Measurements from ENCODE around the gene SYNE3. TPM values are rescaled to one million over a fixed set of nuclear protein-coding genes. Genes with fewer than 3 reads are reported as not detected.
A peak's percentile ranks its signal among the peaks of the same experiment; 100 is the strongest.

The SYNE3 gene
- total and polyA plus RNA-seq, 2 donors (not counting 1 experiment from before 2014, with no cell fraction given), result 17.8 to 76.1 TPM

DNA sequence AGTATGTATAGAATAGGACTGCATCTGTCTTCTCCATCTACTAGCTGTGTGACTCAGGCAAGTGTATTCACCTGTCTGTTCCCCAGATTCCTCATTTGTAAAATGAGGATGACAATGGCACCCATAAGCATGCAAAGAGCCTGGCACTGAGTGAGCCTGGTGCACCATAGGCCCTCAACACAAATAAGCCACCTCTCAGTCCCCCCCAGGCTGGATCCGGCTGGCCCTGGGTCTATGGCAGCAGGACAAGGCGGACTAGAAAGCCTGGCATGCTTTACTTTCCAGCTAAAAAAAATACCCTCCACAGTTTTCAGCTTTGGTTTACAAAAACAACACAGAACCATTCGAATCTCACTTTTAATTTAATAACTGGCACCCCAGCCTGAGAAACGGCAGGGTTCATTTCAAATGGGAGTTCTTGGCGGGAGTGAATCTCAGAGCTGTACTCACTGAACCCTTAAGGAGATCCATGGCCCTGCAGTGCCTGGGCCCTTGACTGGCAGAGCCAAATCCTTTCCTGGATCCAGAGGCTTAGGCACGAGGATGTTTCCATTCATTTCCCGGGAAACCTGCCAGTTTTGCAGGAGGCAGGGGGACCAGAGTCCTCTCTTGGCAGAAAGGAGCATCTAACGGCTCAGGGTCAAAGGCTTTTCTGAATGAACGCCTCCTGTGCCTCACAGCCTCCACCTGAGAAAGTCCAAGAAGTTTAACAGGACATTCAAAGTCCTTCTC lies 17.7 kb downstream of the SYNE3 start:
- Mint-ChIP-seq H3K27ac (peak overlapping the region; percentile 46), H3K4me1 (peaks cover 88% of the 10 kb centered on the region), H3K27me3 (no peaks in the 10 kb centered on the region), H3K4me3 (no peak overlapping the region), H3K9me3 (ENCODE audit: insufficient read depth) (no peaks in the 10 kb centered on the region)
- Histone ChIP-seq H3K27me3 (replicated peaks in 1 of 4; ENCODE audit: control extremely low read depth in 1 of 4, control insufficient read depth in 3 of 4, insufficient read depth in 4 of 4, low read length in 3 of 4) (no peaks in the 10 kb centered on the region), H3K4me3 (ENCODE audit: control extremely low read depth in 1 of 5, extremely low read depth in 1 of 5, insufficient read depth in 1 of 5, low read depth in 2 of 5, low read length in 4 of 5) (no peak overlapping the region), H3K36me3 (replicated peaks in 1 of 2; ENCODE audit: control extremely low read depth in 1 of 2, control insufficient read depth in 1 of 2, extremely low read depth in 1 of 2, insufficient read depth in 2 of 2, low read length in 1 of 2) (peaks cover 0 to 34% of the 10 kb centered on the region in 2 experiments), H3K27ac (ENCODE audit: low read length in 2 of 2) (no peak overlapping the region), H3K9ac (ENCODE audit: low read length) (no peak overlapping the region), H2AFZ (ENCODE audit: insufficient read depth, low read depth, low read length, poor library complexity, severe bottlenecking) (no peak overlapping the region), H3K4me2 (replicated peaks; ENCODE audit: low read depth, low read length, poor library complexity, severe bottlenecking) (no peak overlapping the region), H4K20me1 (ENCODE audit: control insufficient read depth, insufficient read depth, low read length, poor library complexity, severe bottlenecking) (peaks cover 31% of the 10 kb centered on the region), H3K9me3 (ENCODE audit: control extremely low read depth in 1 of 3, control insufficient read depth in 2 of 3, insufficient read depth in 1 of 3, low read length in 2 of 3) (no peaks in the 10 kb centered on the region), H3K79me2 (ENCODE audit: control insufficient read depth, insufficient read depth, low read length) (peaks cover 86% of the 10 kb centered on the region), H3K4me1 (ENCODE audit: control insufficient read depth in 2 of 2, insufficient read depth in 2 of 2, low read length in 2 of 2) (peaks cover 60 to 94% of the 10 kb centered on the region in 2 donors)
- ATAC-seq (ENCODE audit: low read depth) (no peak), DNase-seq (no peak)
- TF ChIP-seq, protein P1, sequence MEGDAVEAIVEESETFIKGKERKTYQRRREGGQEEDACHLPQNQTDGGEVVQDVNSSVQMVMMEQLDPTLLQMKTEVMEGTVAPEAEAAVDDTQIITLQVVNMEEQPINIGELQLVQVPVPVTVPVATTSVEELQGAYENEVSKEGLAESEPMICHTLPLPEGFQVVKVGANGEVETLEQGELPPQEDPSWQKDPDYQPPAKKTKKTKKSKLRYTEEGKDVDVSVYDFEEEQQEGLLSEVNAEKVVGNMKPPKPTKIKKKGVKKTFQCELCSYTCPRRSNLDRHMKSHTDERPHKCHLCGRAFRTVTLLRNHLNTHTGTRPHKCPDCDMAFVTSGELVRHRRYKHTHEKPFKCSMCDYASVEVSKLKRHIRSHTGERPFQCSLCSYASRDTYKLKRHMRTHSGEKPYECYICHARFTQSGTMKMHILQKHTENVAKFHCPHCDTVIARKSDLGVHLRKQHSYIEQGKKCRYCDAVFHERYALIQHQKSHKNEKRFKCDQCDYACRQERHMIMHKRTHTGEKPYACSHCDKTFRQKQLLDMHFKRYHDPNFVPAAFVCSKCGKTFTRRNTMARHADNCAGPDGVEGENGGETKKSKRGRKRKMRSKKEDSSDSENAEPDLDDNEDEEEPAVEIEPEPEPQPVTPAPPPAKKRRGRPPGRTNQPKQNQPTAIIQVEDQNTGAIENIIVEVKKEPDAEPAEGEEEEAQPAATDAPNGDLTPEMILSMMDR (IDR thresholded peaks at IDR 0.05), result no peak
- TF ChIP-seq EZH2 (IDR thresholded peaks at IDR 0.05; ENCODE audit: borderline replicate concordance, insufficient read depth, low read depth, low read length, poor library complexity, severe bottlenecking), result no peak
- intact Hi-C loops (cut with micrococcal nuclease), result no loop called here
- ChIA-PET POLR2A (no interaction called here), CTCF (interaction anchor here (1.1 to 1.2 kb wide), 2 partner anchors 14 to 56 kb away, joined by 3 to 4 read pairs; no protein-coding TSS in a partner anchor)
- WGBS (ENCODE audit: insufficient coverage), result 96% methylated on average over 9 of the region's 9 CpGs

DNA sequence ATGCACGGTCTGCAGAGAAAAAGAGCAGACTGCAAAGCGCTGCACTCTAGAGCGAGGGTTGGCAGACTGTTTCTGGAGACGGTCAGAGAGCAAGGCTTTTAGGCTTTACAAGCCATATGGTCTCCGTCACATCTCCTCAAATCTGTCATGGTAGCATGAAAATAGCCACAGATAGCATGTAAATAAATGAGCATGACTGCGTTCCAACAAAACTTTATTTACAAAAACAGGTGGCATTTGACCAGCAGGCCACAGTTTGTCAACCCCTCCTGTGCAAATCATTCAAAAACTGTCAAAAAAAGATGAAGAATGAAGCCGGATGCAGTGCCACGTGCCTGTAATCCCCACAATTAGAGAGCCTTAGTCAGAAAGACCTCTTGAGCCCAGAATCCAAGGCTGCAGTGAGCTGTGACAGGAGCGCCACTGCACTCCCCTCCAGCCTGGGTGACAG lies 18.9 kb downstream of the SYNE3 start:
- ChIA-PET CTCF (interaction anchor here (1.1 to 2.2 kb wide), 5 partner anchors 11 to 55 kb away, joined by 3 to 16 read pairs (median 6); no protein-coding TSS in a partner anchor), POLR2A (no interaction called here)
- H4K20me1 ChIP-seq (ENCODE audit: control insufficient read depth, insufficient read depth, low read length, poor library complexity, severe bottlenecking), result peaks cover 19% of the 10 kb centered on the region
- H3K9ac ChIP-seq (ENCODE audit: low read length), result no peak overlapping the region
- peaks cover 0 to 30% of the 10 kb centered on the region in 2 experiments for H3K36me3 ChIP-seq (replicated peaks in 1 of 2; ENCODE audit: control extremely low read depth in 1 of 2, control insufficient read depth in 1 of 2, extremely low read depth in 1 of 2, insufficient read depth in 2 of 2, low read length in 1 of 2)
- H3K9me3 ChIP-seq (ENCODE audit: control extremely low read depth in 1 of 3, control insufficient read depth in 2 of 3, insufficient read depth in 1 of 3, low read length in 2 of 3), result no peaks in the 10 kb centered on the region
- H3K27me3 Mint-ChIP-seq, result no peaks in the 10 kb centered on the region
- no peak for TF ChIP-seq EZH2 (IDR thresholded peaks at IDR 0.05; ENCODE audit: borderline replicate concordance, insufficient read depth, low read depth, low read length, poor library complexity, severe bottlenecking)
- TF ChIP-seq, protein P1 (IDR thresholded peaks at IDR 0.05), result no peak
- H3K4me2 ChIP-seq (replicated peaks; ENCODE audit: low read depth, low read length, poor library complexity, severe bottlenecking), result peak overlapping the region; percentile 17
- peak overlapping the region; percentile 7 for H3K4me3 Mint-ChIP-seq
- peak overlapping the region; percentile 32 for H3K27ac Mint-ChIP-seq
- peaks cover 85% of the 10 kb centered on the region for H3K4me1 Mint-ChIP-seq
- H3K4me1 ChIP-seq (ENCODE audit: control insufficient read depth in 2 of 2, insufficient read depth in 2 of 2, low read length in 2 of 2), result peaks cover 48 to 87% of the 10 kb centered on the region in 2 donors
- intact Hi-C loops (cut with micrococcal nuclease), result no loop called here
- H3K4me3 ChIP-seq (ENCODE audit: control extremely low read depth in 1 of 5, extremely low read depth in 1 of 5, insufficient read depth in 1 of 5, low read depth in 2 of 5, low read length in 4 of 5), result no peak overlapping the region
- ATAC-seq (ENCODE audit: low read depth) (no peak), DNase-seq (peak; percentile 27)
- H3K27me3 ChIP-seq (replicated peaks in 1 of 4; ENCODE audit: control extremely low read depth in 1 of 4, control insufficient read depth in 3 of 4, insufficient read depth in 4 of 4, low read length in 3 of 4), result no peaks in the 10 kb centered on the region
- H2AFZ ChIP-seq (ENCODE audit: insufficient read depth, low read depth, low read length, poor library complexity, severe bottlenecking), result no peak overlapping the region
- WGBS (ENCODE audit: insufficient coverage), result 70% methylated on average over 6 of the region's 9 CpGs
- peaks cover 85% of the 10 kb centered on the region for H3K79me2 ChIP-seq (ENCODE audit: control insufficient read depth, insufficient read depth, low read length)
- no peaks in the 10 kb centered on the region for H3K9me3 Mint-ChIP-seq (ENCODE audit: insufficient read depth)
- H3K27ac ChIP-seq (ENCODE audit: low read length in 2 of 2), result peak overlapping the region in 1 of 2 donors; percentile 97

Data from B cell (primary cell).